SK-N-SH (cell line): ENCODE data around the gene IL10RA. TPM values are rescaled to one million over a fixed set of nuclear protein-coding genes. Genes with fewer than 3 reads are reported as not detected.

Source experiments
- CTCF ChIA-PET: fragments of 300-600, 350-600 bp; formaldehyde crosslinking; extraction: SDS; loops from one replicate; lab custom pipeline; 2021; lab: Yijun Ruan, JAX
- POLR2A ChIA-PET: fragments of 350-600 bp; sonication (Branson Sonifier 250); formaldehyde crosslinking; extraction: SDS; loops from one replicate; lab custom pipeline; 2020; ENCODE audit warnings: antibody characterized with exemption, inconsistent platforms; lab: Yijun Ruan, JAX
- DNase-seq: peaks from one replicate; pipeline ENCODE4 v3.0.0; 2012
- H2AFZ ChIP-seq: fragments of 200-600 bp; sonication (generic); 2 replicates; pipeline ENCODE4 v1.8.1; 2016; ENCODE audit warnings: antibody characterized with exemption, mild to moderate bottlenecking, low read depth
- H3F3A ChIP-seq: fragments of 200-600 bp; sonication (generic); replicated peaks from 2 replicates; pipeline ENCODE3; 2016; ENCODE audit warnings: antibody characterized with exemption, mild to moderate bottlenecking; ENCODE audit not compliant: insufficient read depth
- H3K27ac ChIP-seq, 2 experiments: fragments of 200-500 bp in 1 of 2; fragments of 200-600 bp in 1 of 2; sonication (Bioruptor generic) in 1 of 2; sonication (generic), shearing (Covaris generic) in 1 of 2; 2 replicates each; pipeline versions ENCODE4 v1.5.1 to v1.6.1; 2014 to 2016; ENCODE audit warnings: low read depth in 2 of 2, inconsistent platforms in 1 of 2, low read length in 1 of 2, mild to moderate bottlenecking in 1 of 2, mixed read lengths in 1 of 2
- H3K27me3 ChIP-seq: fragments of 200-600 bp; sonication (generic), shearing (Covaris generic); 2 replicates; pipeline ENCODE4 v1.6.1; 2016; ENCODE audit warnings: mixed run types; ENCODE audit not compliant: insufficient read depth
- H3K36me3 ChIP-seq, 2 experiments: fragments of 200-500 bp in 1 of 2; fragments of 200-600 bp in 1 of 2; sonication (Bioruptor generic) in 1 of 2; sonication (generic) in 1 of 2; replicated peaks in 1 of 2; 2 replicates each; pipeline versions ENCODE3 to v1.5.1; 2014 to 2016; ENCODE audit warnings: low read length in 1 of 2, mild to moderate bottlenecking in 1 of 2; ENCODE audit not compliant: insufficient read depth in 2 of 2, control insufficient read depth in 1 of 2
- H3K4me1 ChIP-seq, 2 experiments: fragments of 200-500 bp in 1 of 2; fragments of 200-600 bp in 1 of 2; sonication (Bioruptor generic) in 1 of 2; sonication (generic), shearing (Covaris generic) in 1 of 2; 2 replicates each; pipeline versions ENCODE4 v1.5.1 to v1.6.1; 2014 to 2016; ENCODE audit warnings: low read depth in 1 of 2, low read length in 1 of 2, mixed run types in 1 of 2; ENCODE audit not compliant: insufficient read depth in 2 of 2, control insufficient read depth in 1 of 2
- H3K4me2 ChIP-seq: fragments of 200-600 bp; sonication (generic), shearing (Covaris generic); 2 replicates; pipeline ENCODE4 v1.6.1; 2017; ENCODE audit warnings: mixed run types
- H3K4me3 ChIP-seq, 2 experiments: fragments of 200-500 bp in 1 of 2; fragments of 200-600 bp in 1 of 2; sonication (Bioruptor generic) in 1 of 2; sonication (generic), shearing (Covaris generic) in 1 of 2; 2 replicates each; pipeline versions ENCODE4 v1.5.1 to v1.8.1; 2014 to 2016; ENCODE audit warnings: low read depth in 2 of 2, inconsistent platforms in 1 of 2, low read length in 1 of 2, mild to moderate bottlenecking in 1 of 2, mixed read lengths in 1 of 2, moderate library complexity in 1 of 2
- H3K79me2 ChIP-seq: fragments of 200-600 bp; sonication (generic); 2 replicates; pipeline ENCODE4 v1.8.1; 2017; ENCODE audit warnings: mild to moderate bottlenecking; ENCODE audit not compliant: insufficient read depth
- H3K9ac ChIP-seq: fragments of 200-600 bp; sonication (generic); 2 replicates; pipeline ENCODE4 v1.6.1; 2017; ENCODE audit warnings: mixed run types
- H3K9me2 ChIP-seq: fragments of 200-600 bp; sonication (generic); 2 replicates; pipeline ENCODE4 v1.6.1; 2017; ENCODE audit warnings: mixed run types
- H3K9me3 ChIP-seq: fragments of 200-600 bp; sonication (generic); 2 replicates; pipeline ENCODE4 v1.6.1; 2017; ENCODE audit warnings: mixed run types, mild to moderate bottlenecking, moderate library complexity
- H4K20me1 ChIP-seq: fragments of 200-600 bp; sonication (generic); 2 replicates; pipeline ENCODE4 v1.6.1; 2017; ENCODE audit warnings: mild to moderate bottlenecking, mixed run types; ENCODE audit not compliant: insufficient read depth
- EZH2phosphoT487 ChIP-seq: fragments of 200-600 bp; sonication (generic); IDR thresholded peaks from 2 replicates; pipeline ENCODE4 v1.6.1; 2017; ENCODE audit warnings: low read depth, mixed run types, mild to moderate bottlenecking, antibody characterized with exemption, moderate library complexity, borderline replicate concordance
- FOSL2 ChIP-seq: IDR thresholded peaks from 2 replicates; pipeline ENCODE4 v1.4.0; 2012; ENCODE audit warnings: low read depth, mild to moderate bottlenecking, moderate library complexity, borderline replicate concordance
- GABPA ChIP-seq: IDR thresholded peaks from 2 replicates; pipeline ENCODE4 v1.4.0; 2012; ENCODE audit warnings: low read depth, mild to moderate bottlenecking
- NRF1 ChIP-seq: IDR thresholded peaks from 2 replicates; pipeline ENCODE4 v1.6.1; 2012; ENCODE audit warnings: low read depth, mild to moderate bottlenecking, low read length
- POLR2AphosphoS5 ChIP-seq: IDR thresholded peaks from 2 replicates; pipeline ENCODE4 v1.6.1; 2012; ENCODE audit warnings: low read depth, low read length
- REST ChIP-seq: IDR thresholded peaks from 2 replicates; pipeline ENCODE4 v1.6.1; 2012; ENCODE audit warnings: mild to moderate bottlenecking, low read depth, low read length, moderate library complexity
- RFX5 ChIP-seq: IDR thresholded peaks from 2 replicates; pipeline ENCODE4 v1.6.1; 2012; ENCODE audit warnings: mild to moderate bottlenecking, improper control_type of control experiment, low read length
- SMC3 ChIP-seq: IDR thresholded peaks from 2 replicates; pipeline ENCODE4 v1.6.1; 2012; ENCODE audit warnings: low read depth, low read length, improper control_type of control experiment
- TCF12 ChIP-seq: IDR thresholded peaks from 2 replicates; pipeline ENCODE4 v1.4.0; 2012
- TEAD4 ChIP-seq: IDR thresholded peaks from 2 replicates; pipeline ENCODE4 v1.4.0; 2012; ENCODE audit warnings: mild to moderate bottlenecking, borderline replicate concordance; ENCODE audit not compliant: insufficient read depth
- USF2 ChIP-seq: fragments of 150-350 bp; IDR thresholded peaks from 2 replicates; pipeline ENCODE4 v1.6.1; 2017; ENCODE audit warnings: antibody characterized with exemption, low read length, low read depth, borderline replicate concordance
- WGBS: methylation state at CpG from one replicate; pipeline ENCODE4 v1.1.6; 2017; ENCODE audit warnings: low lambda C conversion rate; 5-methylcytosine and 5-hydroxymethylcytosine counted together
- polyA plus RNA-seq, 3 experiments: library from polyadenylated mRNA; depleted of rRNA; stranded (reverse); fragments of >200 nt; gene quantifications; 2 replicates each; pipeline ENCODE4 v1.2.3, GENCODE V29; 2012

IL10RA gene
- polyA plus RNA-seq, 1 of the 3 experiments (the other 2 are of a cell fraction) = not detected

- TF ChIP-seq REST = no peak
- TF ChIP-seq USF2 = no peak
- no peak for TF ChIP-seq RFX5
- no peak for TF ChIP-seq POLR2AphosphoS5
These were observed 18.5 kb downstream of the IL10RA start (continued) for GRCh38 chr11:118004543-118005223.

GRCh38 chr11:118005224-118006152 lies 19.3 kb downstream of the IL10RA start:
- no peak overlapping the region for H2AFZ ChIP-seq
- no peaks in the 10 kb centered on the region for H3K36me3 ChIP-seq
- H3F3A ChIP-seq = no peaks in the 10 kb centered on the region
- H3K4me2 ChIP-seq = no peak overlapping the region
- TF ChIP-seq NRF1 (no peak), TCF12 (no peak), GABPA (no peak), EZH2phosphoT487 (no peak), TEAD4 (no peak), FOSL2 (no peak), SMC3 (no peak), POLR2AphosphoS5 (no peak)
- TF ChIP-seq, all 33 proteins: peak for 0
- POLR2A ChIA-PET = no interaction called here
- H3K4me1 ChIP-seq = no peaks in the 10 kb centered on the region
- no peak for DNase-seq
- H4K20me1 ChIP-seq = no peaks in the 10 kb centered on the region
- CTCF ChIA-PET = interaction anchor here (1.1 to 1.9 kb wide), 3 partner anchors 48 to 188 kb away, joined by 3 to 6 read pairs (median 3); no protein-coding TSS in a partner anchor
- H3K4me3 ChIP-seq = no peak overlapping the region
- H3K9ac ChIP-seq = no peak overlapping the region
- no peaks in the 10 kb centered on the region for H3K79me2 ChIP-seq
- 33% methylated on average over 10 of the region's 12 CpGs for WGBS
- no peaks in the 10 kb centered on the region for H3K9me3 ChIP-seq
- no peaks in the 10 kb centered on the region for H3K9me2 ChIP-seq
- no peaks in the 10 kb centered on the region for H3K27me3 ChIP-seq
- H3K27ac ChIP-seq = no peak overlapping the region
